GM18909 (cell line): Measurements from ENCODE around the gene MTRR.
"Not testable (repeated sequence)": the region's sequence is repeated elsewhere in the genome, so short reads cannot be mapped to it uniquely, and the experiment has no call there.

Experiments used
- ATAC-seq: cut with Tn5 transposase; IDR thresholded peaks from one replicate; pipeline ENCODE4 v1.9.1; 2021; ENCODE audit warnings: mild to moderate bottlenecking; ENCODE audit not compliant: unreplicated experiment, poor library complexity

The MTRR gene

DNA sequence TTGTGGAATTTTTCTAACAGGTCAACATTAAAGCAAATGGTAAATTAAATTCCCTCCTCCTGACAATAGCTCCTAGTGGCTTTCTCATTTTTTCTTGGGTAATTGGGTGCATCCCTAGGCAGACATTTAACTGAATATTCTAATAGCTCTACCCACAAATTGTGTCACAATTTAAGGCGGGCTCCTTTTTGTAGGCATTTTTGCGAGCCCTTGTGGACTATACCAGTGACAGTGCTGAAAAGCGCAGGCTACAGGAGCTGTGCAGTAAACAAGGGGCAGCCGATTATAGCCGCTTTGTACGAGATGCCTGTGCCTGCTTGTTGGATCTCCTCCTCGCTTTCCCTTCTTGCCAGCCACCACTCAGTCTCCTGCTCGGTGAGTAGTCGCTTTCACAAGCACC is 20.0 kb downstream of the MTRR start:
- no peak for ATAC-seq

GRCh38 chr5:7894439-7894838 is 25.5 kb downstream of the MTRR start:
- ATAC-seq, result no peak

- ATAC-seq, result peak; percentile 98
Measured at GRCh38 chr5:7894860-7895259, 25.9 kb downstream of the MTRR start.

GRCh38 chr5:7897014-7897600 is 28.2 kb downstream of the MTRR start:
- peak; percentile 41 for ATAC-seq

DNA sequence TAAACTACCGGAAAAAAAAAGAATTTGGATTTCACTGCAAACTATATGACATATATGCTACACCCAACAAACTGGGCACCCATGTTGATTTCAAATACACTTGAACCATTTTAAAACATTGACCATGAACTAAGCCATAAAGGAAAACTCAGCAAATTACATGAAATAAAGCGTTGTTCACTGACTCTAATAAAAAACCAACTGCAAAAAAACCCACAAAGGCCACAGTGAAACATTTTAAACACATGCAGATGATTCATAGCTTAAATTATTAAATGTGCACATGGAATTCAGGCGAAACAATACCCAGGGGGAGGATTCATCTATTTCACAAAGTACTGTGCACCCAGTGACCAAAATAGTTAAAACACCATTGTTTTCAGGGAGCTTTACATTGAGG is 33.3 kb downstream of the MTRR start:
- no peak for ATAC-seq

DNA sequence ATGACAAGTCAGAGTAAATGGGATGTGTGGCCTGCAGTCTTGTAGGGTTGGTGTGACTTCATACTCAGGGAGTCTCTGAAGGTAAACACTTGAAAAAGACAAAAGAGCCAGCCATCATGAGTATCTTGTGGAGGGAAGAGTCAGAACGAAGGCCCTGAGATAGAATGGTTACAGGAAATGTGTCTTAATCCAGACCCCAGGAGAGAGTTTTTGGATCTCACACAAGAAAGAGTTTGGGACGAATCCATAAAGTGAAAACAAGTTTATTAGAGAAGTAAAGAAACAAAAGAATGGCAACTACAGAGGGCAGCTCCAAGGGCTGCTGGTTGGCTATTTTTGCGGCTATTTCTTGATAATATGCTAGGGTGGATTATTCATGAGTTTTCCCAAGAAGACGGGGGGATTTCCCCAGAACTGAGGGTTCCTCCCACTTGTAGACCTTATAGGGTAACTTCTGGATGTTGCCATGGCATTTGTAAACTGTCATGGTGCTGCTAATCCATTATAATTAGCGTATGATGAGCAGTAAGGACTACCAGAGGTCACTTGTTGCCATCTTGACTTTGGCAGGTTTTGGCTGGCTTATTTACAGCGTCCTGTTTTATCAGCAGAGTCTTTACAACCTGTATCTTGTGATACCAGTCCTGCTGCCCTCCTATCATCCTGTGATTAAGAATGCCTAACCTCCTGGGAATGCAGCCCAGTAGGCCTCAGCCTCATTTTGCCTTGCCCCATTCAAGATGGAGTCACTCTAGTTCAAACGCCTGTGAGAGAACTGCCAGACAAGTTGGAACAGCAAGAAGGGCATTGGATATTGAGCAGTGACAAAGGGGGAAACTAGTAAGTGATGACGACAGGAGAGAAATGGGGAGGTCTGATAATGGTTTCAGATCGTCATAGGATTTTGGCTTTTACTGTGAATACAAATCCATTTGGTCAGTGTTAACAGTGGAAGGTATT is 34.0 kb downstream of the MTRR start:
- ATAC-seq, result no peak

- no peak for ATAC-seq
Measured at GRCh38 chr5:7904170-7904569, 35.2 kb downstream of the MTRR start.

DNA sequence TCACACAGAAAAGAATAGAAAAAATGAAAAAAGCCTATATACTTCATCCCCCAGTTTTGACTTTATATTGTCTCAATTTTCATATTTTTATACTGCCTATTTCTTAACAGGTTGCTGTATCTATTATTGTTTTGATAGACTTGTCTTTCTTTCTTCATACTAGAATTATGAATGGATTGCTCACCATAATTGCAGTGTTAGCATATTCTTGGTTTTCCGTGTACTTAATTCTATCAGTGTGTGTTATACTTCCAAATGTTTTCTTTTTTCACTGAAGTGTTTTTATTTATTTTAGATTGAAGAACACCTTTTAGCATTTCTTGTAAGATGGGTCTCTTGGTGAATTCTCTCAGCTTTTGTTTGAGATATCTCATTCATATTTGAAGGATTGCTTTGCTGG is 38.7 kb downstream of the MTRR start:
- ATAC-seq, result no peak

GRCh38 chr5:7908317-7908716 is 39.4 kb downstream of the MTRR start:
- no peak for ATAC-seq

DNA sequence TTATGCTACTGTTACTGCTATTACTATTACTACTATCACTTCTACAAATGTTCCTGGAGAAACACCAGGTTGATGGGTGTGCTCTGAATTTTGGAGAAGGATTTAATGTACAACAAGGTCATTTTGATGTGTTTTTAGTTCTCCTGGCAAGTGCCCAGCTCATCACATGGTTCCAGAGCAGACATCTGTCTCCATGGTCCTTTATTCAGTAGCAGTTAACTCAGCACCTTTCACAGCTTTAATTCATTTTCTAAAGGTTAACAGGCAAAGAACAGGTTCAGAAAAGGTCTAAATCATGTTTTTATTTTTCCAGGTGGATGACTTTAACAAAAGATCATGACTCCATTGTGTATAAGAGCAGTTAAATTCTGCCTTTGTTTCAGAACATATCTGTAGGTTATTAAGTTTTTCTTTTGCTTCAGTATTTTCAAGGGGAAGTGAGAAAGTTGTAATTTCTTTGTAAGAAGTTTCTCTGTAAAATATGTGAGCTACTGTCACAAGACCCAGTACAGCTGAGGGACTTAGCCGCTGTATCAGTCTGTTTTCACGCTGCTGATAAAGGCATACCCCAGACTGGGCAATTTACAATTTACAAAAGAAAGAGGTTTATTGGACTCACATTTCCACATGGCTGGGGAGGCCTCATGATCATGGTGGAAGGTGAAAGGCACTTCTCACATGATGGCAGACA is 41.9 kb downstream of the MTRR start:
- ATAC-seq, result peak; percentile 68

- not testable (repeated sequence) for ATAC-seq
Measured at GRCh38 chr5:7911429-7911771, 42.5 kb downstream of the MTRR start.

GRCh38 chr5:7916171-7916804 is 47.3 kb downstream of the MTRR start:
- no peak for ATAC-seq

DNA sequence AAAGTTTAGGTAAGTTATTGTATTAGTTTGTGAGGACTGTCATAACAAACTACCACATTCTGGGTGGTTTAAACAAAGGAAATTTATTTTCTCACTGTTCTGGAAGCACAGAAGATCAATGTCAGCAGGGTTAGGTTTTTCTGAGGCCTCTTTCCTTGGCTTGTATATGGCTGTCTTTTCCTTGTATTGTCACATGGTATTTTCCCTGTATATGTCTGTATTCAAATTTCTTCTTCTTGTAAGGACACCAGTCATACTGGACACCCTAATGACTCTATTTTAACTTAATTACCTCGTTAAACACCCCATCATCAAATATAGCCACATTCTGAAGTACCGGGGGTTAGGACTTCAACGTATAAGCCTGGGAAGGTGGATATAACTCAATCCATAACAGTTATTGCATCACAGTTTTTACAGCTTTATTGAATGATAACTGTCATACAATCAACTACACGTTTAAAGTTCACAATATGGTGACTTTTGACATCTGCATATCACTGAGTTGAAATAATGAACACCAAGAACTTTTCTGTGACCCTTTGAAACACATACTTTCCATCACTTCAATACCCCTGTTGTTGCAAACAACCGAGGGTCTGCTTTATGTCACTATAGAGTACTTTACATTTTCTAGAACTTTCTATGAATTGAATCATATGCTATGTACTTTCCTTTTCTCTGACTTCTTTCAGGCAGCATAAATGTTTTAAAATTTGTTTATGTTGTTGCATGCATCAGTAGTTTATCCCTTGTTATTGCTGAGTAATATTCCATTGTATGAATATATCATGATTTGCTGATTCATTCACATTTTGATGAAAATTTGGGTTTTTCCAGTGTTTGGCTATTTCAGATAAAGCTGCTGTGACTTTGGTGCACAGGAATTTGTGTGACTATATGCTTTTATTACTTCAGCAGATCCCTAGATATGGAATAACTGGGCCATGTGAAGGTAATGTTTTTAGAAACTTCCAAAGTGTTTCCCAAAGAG is 48.5 kb downstream of the MTRR start:
- no peak for ATAC-seq

GRCh38 chr5:7925961-7926695 is 57.2 kb downstream of the MTRR start:
- ATAC-seq, result no peak

DNA sequence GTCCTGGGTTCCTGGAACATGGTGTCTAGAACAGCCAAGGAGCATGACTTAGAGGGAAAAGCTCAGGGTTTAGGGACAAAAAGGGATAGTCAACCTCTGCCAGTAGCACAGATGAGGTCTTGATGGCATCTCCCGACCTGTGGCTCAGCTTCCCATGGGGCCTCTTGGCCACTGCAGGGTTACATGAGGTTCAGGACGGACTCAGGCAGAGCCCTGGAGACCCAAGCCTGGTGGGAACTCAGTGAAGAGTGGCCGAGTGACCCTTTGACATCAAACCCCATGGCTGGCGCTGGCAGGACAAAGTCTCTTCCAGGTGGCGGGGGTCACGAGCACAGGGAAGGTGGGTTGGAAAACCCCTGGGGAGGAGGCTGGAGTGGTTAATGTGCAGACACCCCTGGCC is 57.8 kb downstream of the MTRR start:
- ATAC-seq, result no peak

DNA sequence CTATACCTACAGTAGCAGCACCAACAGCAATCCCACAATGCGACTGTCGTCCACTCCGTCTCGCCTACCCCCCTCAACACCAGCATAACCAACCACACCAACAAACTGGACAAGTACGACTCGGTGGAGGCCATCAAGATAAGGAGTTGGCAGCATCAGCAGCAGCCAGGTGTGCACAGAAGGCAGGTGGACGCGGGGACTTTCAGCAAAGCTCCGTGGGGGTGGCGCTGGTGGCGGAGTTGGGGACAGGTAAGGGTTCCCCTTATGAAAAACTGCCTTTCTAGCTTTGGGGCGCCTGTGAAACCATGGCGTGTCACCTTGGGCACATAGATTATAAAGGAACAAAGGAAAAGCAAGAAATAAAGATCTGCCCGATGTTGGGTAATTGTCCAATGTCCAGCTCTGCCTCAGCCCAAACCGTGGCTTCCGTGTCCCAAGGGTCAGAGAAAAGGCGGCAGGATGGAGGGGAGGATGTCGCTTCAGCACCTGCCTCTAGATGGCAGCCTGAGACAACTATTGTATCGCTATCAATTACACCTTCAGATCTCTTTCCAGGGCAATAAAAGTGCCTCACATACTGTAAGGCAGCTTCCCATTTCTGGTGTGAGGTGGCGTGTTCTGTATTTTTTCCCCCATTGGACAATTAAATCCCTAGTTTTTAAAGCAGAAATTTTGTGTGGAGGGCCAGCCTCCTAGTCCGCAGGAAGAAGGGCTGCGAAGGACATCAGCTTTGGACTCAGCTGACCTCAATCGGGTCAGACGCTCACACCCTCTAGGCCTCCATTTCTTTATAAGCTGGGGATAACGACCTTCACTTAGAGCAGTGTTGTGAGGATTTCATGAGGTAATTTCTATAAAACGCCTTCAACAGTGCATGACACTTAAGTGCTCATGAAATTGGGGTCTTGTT is 58.8 kb downstream of the MTRR start:
- ATAC-seq, result peak; percentile 79

DNA sequence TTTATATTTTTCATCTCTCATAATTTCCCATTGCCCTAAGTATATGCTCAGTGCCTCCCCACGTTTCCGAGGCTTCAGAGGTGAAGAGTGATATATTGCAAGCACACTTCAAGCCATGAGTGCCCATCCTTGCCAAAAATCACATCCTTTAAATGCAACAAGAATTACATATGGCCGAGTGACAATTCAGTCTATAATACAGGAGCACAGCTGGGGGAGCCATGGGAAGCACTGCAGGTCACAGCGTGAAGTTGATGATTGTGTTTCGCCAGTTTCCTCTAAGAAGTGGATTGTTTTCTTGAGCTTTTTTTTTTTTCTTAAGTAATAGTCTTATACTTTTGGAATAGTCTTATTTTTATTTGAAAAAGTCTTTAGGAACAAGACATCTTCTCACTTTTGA is 61.1 kb downstream of the MTRR start:
- no peak for ATAC-seq

DNA sequence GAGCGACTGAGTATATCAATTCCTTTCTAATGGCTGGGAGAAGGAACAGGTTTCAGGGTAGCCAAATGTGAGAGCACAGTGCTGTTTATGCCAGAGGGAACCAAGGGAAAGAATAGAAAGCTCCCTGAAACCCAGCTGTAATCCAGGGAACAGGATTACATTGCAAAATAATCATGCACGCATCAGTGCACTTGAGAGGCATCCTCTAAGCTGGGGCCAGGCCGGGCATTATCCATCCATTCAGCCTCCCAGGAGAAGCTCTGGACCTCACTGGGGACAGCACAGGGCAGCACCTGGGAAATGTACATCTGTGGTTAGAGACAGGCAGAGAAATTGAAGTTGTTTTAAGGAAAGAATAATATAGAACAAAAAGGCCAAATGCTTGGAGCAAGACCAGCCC is 72.7 kb downstream of the MTRR start:
- no peak for ATAC-seq
